ENCODE measurements around the gene NELFE.
"Not testable (repeated sequence)": the region's sequence is repeated elsewhere in the genome, so short reads cannot be mapped to it uniquely, and the experiment has no call there.

The NELFE gene

GRCh38 chr6:31948753-31949413, 9.9 kb downstream of the NELFE start:
- DNase-seq: no peak

- DNase-seq: no peak
Measured at GRCh38 chr6:31948306-31948705, 10.5 kb downstream of the NELFE start.

- no peak for DNase-seq
Measured at GRCh38 chr6:31947864-31948263, 10.9 kb downstream of the NELFE start.

- no peak for DNase-seq
Measured at GRCh38 chr6:31947070-31947675, 11.6 kb downstream of the NELFE start.

- no peak for DNase-seq
Measured at GRCh38 chr6:31946370-31946885, 12.3 kb downstream of the NELFE start.

- peak; percentile 31 for DNase-seq
Measured at GRCh38 chr6:31945507-31946369, 13.0 kb downstream of the NELFE start, which contains the start of gene CFB. Gene CFB, plus strand, starts transcription at chr6:31946095. Its CDS starts 127 bp downstream, at chr6:31946222.

GRCh38 chr6:31945154-31945506, 13.6 kb downstream of the NELFE start:
- no peak for DNase-seq

- no peak for DNase-seq
Measured at GRCh38 chr6:31943742-31944141, 15.0 kb downstream of the NELFE start.

- DNase-seq: no peak
Measured at GRCh38 chr6:31940256-31940664, 18.5 kb downstream of the NELFE start.

GRCh38 chr6:31935823-31936222, 22.9 kb downstream of the NELFE start:
- no peak for DNase-seq

GRCh38 chr6:31935021-31935420, 23.8 kb downstream of the NELFE start:
- no peak for DNase-seq

- DNase-seq: no peak
Measured at GRCh38 chr6:31933537-31933936, 25.2 kb downstream of the NELFE start.

- DNase-seq: not testable (repeated sequence)
Measured at GRCh38 chr6:31932137-31932536, 26.6 kb downstream of the NELFE start.

- DNase-seq: no peak
Measured at GRCh38 chr6:31930962-31931361, 27.8 kb downstream of the NELFE start.

GRCh38 chr6:31928672-31928939, 30.2 kb downstream of the NELFE start:
- no peak for DNase-seq

GRCh38 chr6:31927863-31928671, 30.7 kb downstream of the NELFE start:
- no peak for DNase-seq

GRCh38 chr6:31927242-31927862, 31.4 kb downstream of the NELFE start, which contains the start of gene C2:
Gene C2, plus strand, starts transcription at chr6:31927717. Its CDS starts 36 bp downstream, at chr6:31927753.
- no peak for DNase-seq

GRCh38 chr6:31922942-31923341, 35.8 kb downstream of the NELFE start:
- no peak for DNase-seq

GRCh38 chr6:31920811-31921210, 38.0 kb downstream of the NELFE start:
- DNase-seq: no peak

- no peak for DNase-seq
Measured at GRCh38 chr6:31919624-31920303, 39.0 kb downstream of the NELFE start.

- DNase-seq: no peak
Measured at GRCh38 chr6:31918069-31918720, 40.6 kb downstream of the NELFE start.

Measured in DMS79 treated with DMSO at 0.1 percent for 48 hours (cell line).